Muscle layer of colon (tissue), 2 donors: ENCODE results near the gene RAI2.

Source experiments
- H3K27ac ChIP-seq: one replicate; pipeline ENCODE4 v1.7.0; 2013; ENCODE audit warnings: low read depth, mild to moderate bottlenecking, low read length, moderate library complexity
- H3K27me3 ChIP-seq, 2 donors: one replicate each; pipeline ENCODE4 v1.7.0; 2013; ENCODE audit warnings: low read length in 2 of 2, mild to moderate bottlenecking in 2 of 2; ENCODE audit not compliant: insufficient read depth in 2 of 2, control insufficient read depth in 1 of 2
- H3K36me3 ChIP-seq: one replicate; pipeline ENCODE4 v1.7.0; 2013; ENCODE audit warnings: mild to moderate bottlenecking, low read length; ENCODE audit not compliant: insufficient read depth
- H3K4me1 ChIP-seq: one replicate; pipeline ENCODE4 v1.7.0; 2013; ENCODE audit warnings: mild to moderate bottlenecking, low read length; ENCODE audit not compliant: insufficient read depth
- H3K4me3 ChIP-seq, 2 donors: one replicate each; pipeline ENCODE4 v1.7.0; 2013; ENCODE audit warnings: low read length in 2 of 2, low read depth in 1 of 2, mild to moderate bottlenecking in 1 of 2, moderate library complexity in 1 of 2
- H3K9ac ChIP-seq: one replicate; pipeline ENCODE4 v1.7.0; 2013; ENCODE audit warnings: low read length
- H3K9me3 ChIP-seq: one replicate; pipeline ENCODE4 v1.7.0; 2013; ENCODE audit warnings: mild to moderate bottlenecking, low read length
- donor health status: abdominal sarcoma.
- donor health status: Adenocarcinoma of cecum.

RAI2 gene

GRCh38 chrX:17851874-17852273 lies 9.2 kb downstream of the RAI2 start:
- no peaks in the 10 kb centered on the region for H3K9me3 ChIP-seq
- H3K4me3 ChIP-seq, result no peak overlapping the region
- H3K36me3 ChIP-seq, result no peaks in the 10 kb centered on the region
- H3K27ac ChIP-seq, result no peak overlapping the region
- no peak overlapping the region for H3K9ac ChIP-seq
- no peaks in the 10 kb centered on the region for H3K27me3 ChIP-seq
- H3K4me1 ChIP-seq, result peaks cover 14% of the 10 kb centered on the region

- no peaks in the 10 kb centered on the region for H3K36me3 ChIP-seq
- H3K27me3 ChIP-seq, result no peaks in the 10 kb centered on the region
- no peak overlapping the region for H3K4me3 ChIP-seq
- H3K4me1 ChIP-seq, result no peaks in the 10 kb centered on the region
- no peak overlapping the region for H3K9ac ChIP-seq
- H3K9me3 ChIP-seq, result no peaks in the 10 kb centered on the region
- no peak overlapping the region for H3K27ac ChIP-seq
These were observed 12.4 kb downstream of the RAI2 start for GRCh38 chrX:17848545-17849265.

- Histone ChIP-seq H3K9me3 (no peaks in the 10 kb centered on the region), H3K4me3 (no peak overlapping the region), H3K27me3 (no peaks in the 10 kb centered on the region), H3K27ac (no peak overlapping the region), H3K4me1 (no peaks in the 10 kb centered on the region), H3K9ac (no peak overlapping the region), H3K36me3 (no peaks in the 10 kb centered on the region)
These were observed 15.1 kb downstream of the RAI2 start for GRCh38 chrX:17846045-17846444.

GRCh38 chrX:17844236-17844635 lies 16.9 kb downstream of the RAI2 start:
- Histone ChIP-seq H3K9me3 (no peaks in the 10 kb centered on the region), H3K27me3 (no peaks in the 10 kb centered on the region), H3K27ac (no peak overlapping the region), H3K36me3 (no peaks in the 10 kb centered on the region), H3K4me1 (no peaks in the 10 kb centered on the region), H3K4me3 (no peak overlapping the region), H3K9ac (no peak overlapping the region)

- Histone ChIP-seq H3K36me3 (no peaks in the 10 kb centered on the region), H3K27ac (no peak overlapping the region), H3K9ac (no peak overlapping the region), H3K4me3 (no peak overlapping the region), H3K9me3 (no peaks in the 10 kb centered on the region), H3K4me1 (no peaks in the 10 kb centered on the region), H3K27me3 (no peaks in the 10 kb centered on the region)
These were observed 18.2 kb downstream of the RAI2 start for GRCh38 chrX:17842769-17843525.

GRCh38 chrX:17839269-17839668 lies 21.8 kb downstream of the RAI2 start:
- Histone ChIP-seq H3K27ac (no peak overlapping the region), H3K9me3 (no peaks in the 10 kb centered on the region), H3K27me3 (no peaks in the 10 kb centered on the region), H3K4me3 (no peak overlapping the region), H3K36me3 (no peaks in the 10 kb centered on the region), H3K4me1 (no peaks in the 10 kb centered on the region), H3K9ac (no peak overlapping the region)

GRCh38 chrX:17836830-17837229 lies 24.3 kb downstream of the RAI2 start:
- H3K27me3 ChIP-seq, result no peaks in the 10 kb centered on the region
- H3K36me3 ChIP-seq, result no peaks in the 10 kb centered on the region
- H3K9ac ChIP-seq, result no peak overlapping the region
- no peaks in the 10 kb centered on the region for H3K4me1 ChIP-seq
- no peaks in the 10 kb centered on the region for H3K9me3 ChIP-seq
- no peak overlapping the region for H3K4me3 ChIP-seq
- H3K27ac ChIP-seq, result no peak overlapping the region

GRCh38 chrX:17833954-17834353 lies 27.1 kb downstream of the RAI2 start:
- Histone ChIP-seq H3K9ac (no peak overlapping the region), H3K36me3 (no peaks in the 10 kb centered on the region), H3K4me3 (no peak overlapping the region), H3K4me1 (peaks cover 8% of the 10 kb centered on the region), H3K27me3 (no peaks in the 10 kb centered on the region), H3K9me3 (no peaks in the 10 kb centered on the region), H3K27ac (no peak overlapping the region)

GRCh38 chrX:17831255-17831654 lies 29.8 kb downstream of the RAI2 start:
- peaks cover 8% of the 10 kb centered on the region for H3K4me1 ChIP-seq
- H3K9me3 ChIP-seq, result no peaks in the 10 kb centered on the region
- no peaks in the 10 kb centered on the region for H3K27me3 ChIP-seq
- no peak overlapping the region for H3K27ac ChIP-seq
- H3K4me3 ChIP-seq, result no peak overlapping the region
- H3K36me3 ChIP-seq, result no peaks in the 10 kb centered on the region
- H3K9ac ChIP-seq, result no peak overlapping the region

GRCh38 chrX:17830211-17830610 lies 30.9 kb downstream of the RAI2 start:
- no peaks in the 10 kb centered on the region for H3K9me3 ChIP-seq
- H3K27me3 ChIP-seq, result no peaks in the 10 kb centered on the region
- H3K36me3 ChIP-seq, result no peaks in the 10 kb centered on the region
- no peak overlapping the region for H3K9ac ChIP-seq
- H3K4me1 ChIP-seq, result peaks cover 8% of the 10 kb centered on the region
- H3K27ac ChIP-seq, result no peak overlapping the region
- no peak overlapping the region for H3K4me3 ChIP-seq

- H3K36me3 ChIP-seq, result no peaks in the 10 kb centered on the region
- H3K9ac ChIP-seq, result no peak overlapping the region
- H3K27me3 ChIP-seq, result no peaks in the 10 kb centered on the region
- no peak overlapping the region for H3K27ac ChIP-seq
- no peak overlapping the region for H3K4me3 ChIP-seq
- H3K4me1 ChIP-seq, result peaks cover 8% of the 10 kb centered on the region
- H3K9me3 ChIP-seq, result no peaks in the 10 kb centered on the region
These were observed 31.5 kb downstream of the RAI2 start for GRCh38 chrX:17829566-17829965.

GRCh38 chrX:17828171-17828570 lies 32.9 kb downstream of the RAI2 start:
- Histone ChIP-seq H3K27me3 (no peaks in the 10 kb centered on the region), H3K9me3 (no peaks in the 10 kb centered on the region), H3K36me3 (no peaks in the 10 kb centered on the region), H3K27ac (no peak overlapping the region), H3K4me3 (no peak overlapping the region), H3K9ac (no peak overlapping the region), H3K4me1 (peaks cover 8% of the 10 kb centered on the region)
